Neural crest cell (in vitro differentiated cells): ENCODE data around the gene PDZRN3. TPM values are rescaled to one million over a fixed set of nuclear protein-coding genes. Genes with fewer than 3 reads are reported as not detected.

Experiments used
- DNase-seq: peaks from one replicate; pipeline ENCODE4 v3.0.0; 2021; ENCODE audit warnings: low read depth, mixed read lengths, low spot score
- H3K27ac Mint-ChIP-seq: one replicate; pipeline ENCODE4 v1.8.0; 2021; ENCODE audit warnings: mild to moderate bottlenecking, mixed read lengths; ENCODE audit not compliant: unreplicated experiment
- H3K27me3 Mint-ChIP-seq: 2 replicates; pipeline ENCODE4 v1.8.0; 2021; ENCODE audit warnings: low read depth, mild to moderate bottlenecking, mixed read lengths
- H3K36me3 Mint-ChIP-seq: 2 replicates; pipeline ENCODE4 v1.8.0; 2021; ENCODE audit warnings: low read depth, mild to moderate bottlenecking, mixed read lengths
- H3K4me1 Mint-ChIP-seq: 2 replicates; pipeline ENCODE4 v1.8.0; 2021; ENCODE audit warnings: mixed read lengths
- H3K4me3 Mint-ChIP-seq: one replicate; pipeline ENCODE4 v1.8.0; 2021; ENCODE audit warnings: mild to moderate bottlenecking, mixed read lengths
- H3K9me3 Mint-ChIP-seq: 2 replicates; pipeline ENCODE4 v1.8.0; 2021; ENCODE audit warnings: mixed read lengths
- total RNA-seq: library from RNA; stranded (reverse); gene quantifications from 2 replicates; pipeline ENCODE4 v1.2.1, GENCODE V29; 2021
- TF ChIP-seq, protein P1 (sequence below): fragments of 200-600 bp; sonication (generic); conservative IDR thresholded peaks from 2 replicates; pipeline ENCODE4 v1.5.0; 2021; ENCODE audit warnings: antibody characterized with exemption, mild to moderate bottlenecking

The PDZRN3 gene
- total RNA-seq, 1 donor from 2014 or later: 12.2 TPM

DNA sequence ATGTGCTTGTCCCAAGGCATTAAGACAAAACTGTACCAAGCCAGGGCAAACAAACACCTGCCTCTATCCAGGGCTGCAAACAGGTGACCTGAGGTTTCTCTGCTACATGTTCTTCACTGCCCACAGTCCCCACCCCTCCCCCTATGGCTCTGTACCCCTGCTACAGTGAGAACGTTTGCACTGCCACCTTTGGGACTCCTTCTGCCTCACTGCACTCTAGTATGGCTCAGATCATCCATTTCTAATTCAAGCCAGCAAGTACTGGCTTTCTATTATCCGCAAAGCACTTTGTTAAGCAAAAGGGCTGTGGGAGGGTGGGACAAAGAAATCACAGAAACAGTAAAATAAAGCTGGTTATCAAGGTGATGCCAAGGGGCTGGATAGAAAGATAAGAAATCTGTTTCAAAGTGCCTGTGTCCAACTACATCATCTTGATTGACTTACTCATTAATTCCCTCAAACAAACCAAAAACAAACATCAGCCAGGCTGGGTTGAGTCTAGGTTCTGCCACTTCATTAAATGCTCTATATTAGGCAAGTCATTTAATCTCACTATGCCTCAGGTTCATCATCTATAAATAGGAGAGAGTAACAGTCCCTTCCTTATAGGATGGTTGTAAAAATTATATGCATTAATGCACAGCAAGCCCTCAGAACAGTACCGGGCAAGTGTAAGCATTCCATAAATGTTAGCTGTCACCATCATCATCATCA is 95.3 kb downstream of the PDZRN3 start:
- H3K9me3 Mint-ChIP-seq: peaks cover 5% of the 10 kb centered on the region
- no peaks in the 10 kb centered on the region for H3K27me3 Mint-ChIP-seq
- TF ChIP-seq, protein P1, sequence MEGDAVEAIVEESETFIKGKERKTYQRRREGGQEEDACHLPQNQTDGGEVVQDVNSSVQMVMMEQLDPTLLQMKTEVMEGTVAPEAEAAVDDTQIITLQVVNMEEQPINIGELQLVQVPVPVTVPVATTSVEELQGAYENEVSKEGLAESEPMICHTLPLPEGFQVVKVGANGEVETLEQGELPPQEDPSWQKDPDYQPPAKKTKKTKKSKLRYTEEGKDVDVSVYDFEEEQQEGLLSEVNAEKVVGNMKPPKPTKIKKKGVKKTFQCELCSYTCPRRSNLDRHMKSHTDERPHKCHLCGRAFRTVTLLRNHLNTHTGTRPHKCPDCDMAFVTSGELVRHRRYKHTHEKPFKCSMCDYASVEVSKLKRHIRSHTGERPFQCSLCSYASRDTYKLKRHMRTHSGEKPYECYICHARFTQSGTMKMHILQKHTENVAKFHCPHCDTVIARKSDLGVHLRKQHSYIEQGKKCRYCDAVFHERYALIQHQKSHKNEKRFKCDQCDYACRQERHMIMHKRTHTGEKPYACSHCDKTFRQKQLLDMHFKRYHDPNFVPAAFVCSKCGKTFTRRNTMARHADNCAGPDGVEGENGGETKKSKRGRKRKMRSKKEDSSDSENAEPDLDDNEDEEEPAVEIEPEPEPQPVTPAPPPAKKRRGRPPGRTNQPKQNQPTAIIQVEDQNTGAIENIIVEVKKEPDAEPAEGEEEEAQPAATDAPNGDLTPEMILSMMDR: no peak
- H3K4me1 Mint-ChIP-seq: peaks cover 25% of the 10 kb centered on the region
- H3K4me3 Mint-ChIP-seq: no peak overlapping the region
- no peak for DNase-seq
- H3K27ac Mint-ChIP-seq: no peak overlapping the region
- peaks cover 6% of the 10 kb centered on the region for H3K36me3 Mint-ChIP-seq

DNA sequence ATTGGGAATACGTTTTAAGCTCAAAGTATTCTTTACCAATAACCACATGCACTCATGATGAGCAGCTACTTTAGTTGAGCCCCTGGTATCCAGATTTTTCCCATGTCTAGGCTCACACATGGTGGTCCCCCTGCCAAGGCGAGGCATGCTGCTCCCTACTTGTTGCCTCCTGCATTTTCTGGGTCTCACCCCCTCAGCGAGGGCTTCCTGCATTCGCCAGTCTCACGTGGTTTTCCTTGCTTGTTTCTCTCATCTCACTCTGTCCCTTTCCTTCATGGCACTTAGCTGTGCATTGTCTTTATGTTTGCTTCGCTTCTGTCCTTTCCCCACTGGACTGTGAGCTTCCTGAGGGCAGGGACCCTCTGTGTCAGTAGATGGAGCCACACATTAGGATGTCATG is 99.2 kb downstream of the PDZRN3 start:
- Mint-ChIP-seq H3K36me3 (no peaks in the 10 kb centered on the region), H3K4me1 (peaks cover 12% of the 10 kb centered on the region), H3K27me3 (no peaks in the 10 kb centered on the region), H3K4me3 (no peak overlapping the region), H3K27ac (no peak overlapping the region), H3K9me3 (no peaks in the 10 kb centered on the region)
- TF ChIP-seq, protein P1: no peak
- DNase-seq: no peak

DNA sequence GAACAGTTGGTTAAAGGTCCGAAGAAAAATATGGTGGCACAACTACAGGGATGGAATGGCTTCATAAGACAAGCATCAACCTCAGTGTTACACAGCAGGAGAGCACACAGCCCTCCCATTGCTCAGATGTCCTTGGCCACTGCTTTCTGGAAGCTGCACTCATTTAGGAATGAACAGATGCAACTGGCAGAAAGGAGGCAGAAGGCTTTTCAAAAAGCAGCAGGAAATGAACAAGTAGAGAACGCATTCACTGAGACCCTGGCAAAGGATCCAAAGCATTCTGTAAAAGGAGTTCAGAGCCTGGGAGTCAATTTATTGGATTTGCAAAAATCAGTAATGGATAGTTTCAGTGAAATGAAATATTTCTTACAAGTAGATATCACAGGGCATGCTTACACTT is 101.1 kb downstream of the PDZRN3 start:
- Mint-ChIP-seq H3K27me3 (no peaks in the 10 kb centered on the region), H3K9me3 (no peaks in the 10 kb centered on the region), H3K4me1 (no peaks in the 10 kb centered on the region), H3K36me3 (no peaks in the 10 kb centered on the region), H3K27ac (no peak overlapping the region), H3K4me3 (no peak overlapping the region)
- no peak for DNase-seq
- TF ChIP-seq, protein P1: no peak

DNA sequence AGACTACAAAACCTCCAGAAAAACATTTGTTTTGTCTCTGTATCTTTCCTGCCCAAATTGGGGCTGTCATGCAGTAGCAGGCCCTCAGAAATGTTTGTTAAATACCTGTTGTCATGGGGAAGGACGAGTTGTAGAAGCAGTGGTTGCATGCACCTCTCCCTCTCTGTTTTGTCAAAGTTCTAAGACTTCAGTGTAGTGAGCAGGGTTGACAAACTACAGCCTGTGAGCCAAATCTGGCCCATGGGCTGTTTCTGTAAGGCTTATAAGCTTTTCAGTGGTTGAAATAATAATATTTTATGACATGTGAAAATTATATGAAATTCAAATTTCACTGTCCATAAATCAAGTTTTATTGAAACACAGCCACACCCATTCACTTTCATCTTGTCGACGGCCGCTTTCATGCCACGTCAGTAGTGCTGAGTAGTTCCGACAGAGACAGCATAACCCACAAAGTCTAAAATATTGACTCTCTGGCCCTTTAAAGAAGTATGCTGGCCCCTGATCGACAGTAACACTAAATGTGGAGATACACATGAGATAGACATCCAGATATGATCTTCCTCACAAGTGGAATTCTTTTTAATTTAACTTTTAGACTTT is 102.9 kb downstream of the PDZRN3 start:
- no peak overlapping the region for H3K27ac Mint-ChIP-seq
- peaks cover 2% of the 10 kb centered on the region for H3K36me3 Mint-ChIP-seq
- H3K4me1 Mint-ChIP-seq: no peaks in the 10 kb centered on the region
- no peaks in the 10 kb centered on the region for H3K27me3 Mint-ChIP-seq
- no peak for DNase-seq
- H3K4me3 Mint-ChIP-seq: no peak overlapping the region
- H3K9me3 Mint-ChIP-seq: no peaks in the 10 kb centered on the region
- TF ChIP-seq, protein P1: no peak

DNA sequence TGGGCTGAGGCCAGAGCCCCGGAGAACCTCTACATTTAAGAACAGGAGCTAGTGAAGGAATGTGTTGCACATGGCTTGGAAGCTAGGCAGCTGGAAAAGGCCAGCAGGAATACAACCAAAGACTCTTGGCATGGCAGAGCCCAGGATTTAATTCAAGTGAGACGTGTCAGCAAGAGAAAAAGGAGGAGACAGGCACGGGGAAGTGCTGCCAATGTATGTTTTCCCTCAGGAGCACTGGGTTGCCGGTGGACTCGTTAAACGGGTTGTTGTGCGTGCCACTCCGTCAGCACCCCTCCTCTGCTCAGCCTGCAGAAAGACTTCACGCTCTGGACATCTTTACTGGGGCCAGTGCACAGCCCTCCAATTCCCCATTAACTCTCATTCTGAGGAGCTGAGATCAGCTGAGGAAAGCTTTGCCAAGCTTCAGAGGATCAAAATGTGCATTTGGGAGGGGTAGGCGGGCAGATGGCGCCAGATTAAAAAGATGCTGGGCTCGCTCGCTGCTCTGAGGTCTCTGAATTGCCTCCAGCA is 103.7 kb downstream of the PDZRN3 start:
- Mint-ChIP-seq H3K4me1 (no peaks in the 10 kb centered on the region), H3K4me3 (no peak overlapping the region), H3K36me3 (peaks cover 2% of the 10 kb centered on the region), H3K27ac (peak overlapping the region; percentile 50), H3K9me3 (no peaks in the 10 kb centered on the region), H3K27me3 (no peaks in the 10 kb centered on the region)
- no peak for DNase-seq
- TF ChIP-seq, protein P1: no peak
